ENCODE results near the gene DAP. TPM values are rescaled to one million over a fixed set of nuclear protein-coding genes. Genes with fewer than 3 reads are reported as not detected.
A peak's percentile ranks its signal among the peaks of the same experiment; 100 is the strongest.
"Not testable (repeated sequence)": the region's sequence is repeated elsewhere in the genome, so short reads cannot be mapped to it uniquely, and the experiment has no call there.

The DAP gene
- total RNA-seq, 4 donors from 2014 or later, result 47.8 to 57.3 (median 50.0) TPM

GRCh38 chr5:10792336-10792735, 31.3 kb upstream of the DAP start:
- DNase-seq (ENCODE audit: low spot score) (no peak), ATAC-seq (ENCODE audit: low FRiP score) (no peak)
- no peak for TF ChIP-seq CTCF (IDR thresholded peaks at IDR 0.05)

- DNase-seq (ENCODE audit: low spot score) (no peak), ATAC-seq (ENCODE audit: low FRiP score) (no peak)
- no peak for TF ChIP-seq CTCF (IDR thresholded peaks at IDR 0.05)
These were observed 28.7 kb upstream of the DAP start for GRCh38 chr5:10789726-10790125.

GRCh38 chr5:10789021-10789420, 28.0 kb upstream of the DAP start:
- ATAC-seq (ENCODE audit: low FRiP score) (peak; percentile 92), DNase-seq (ENCODE audit: low spot score) (peak; percentile 56)
- no peak for TF ChIP-seq CTCF (IDR thresholded peaks at IDR 0.05)

- TF ChIP-seq CTCF (IDR thresholded peaks at IDR 0.05), result no peak
- DNase-seq (ENCODE audit: low spot score) (no peak), ATAC-seq (ENCODE audit: low FRiP score) (no peak)
These were observed 27.3 kb upstream of the DAP start for GRCh38 chr5:10788358-10788757.

- ATAC-seq (ENCODE audit: low FRiP score) (no peak), DNase-seq (ENCODE audit: low spot score) (no peak)
- no peak for TF ChIP-seq CTCF (IDR thresholded peaks at IDR 0.05)
These were observed 25.8 kb upstream of the DAP start for GRCh38 chr5:10786835-10787234.

- ATAC-seq (ENCODE audit: low FRiP score), result not testable (repeated sequence)
These were observed 19.2 kb upstream of the DAP start for GRCh38 chr5:10780208-10780607.

GRCh38 chr5:10779592-10779991, 18.6 kb upstream of the DAP start:
- DNase-seq (ENCODE audit: low spot score), result no peak
- no peak for ATAC-seq (ENCODE audit: low FRiP score)
- no peak for TF ChIP-seq CTCF (IDR thresholded peaks at IDR 0.05)

More at GRCh38 chr5:10780208-10780607, 19.2 kb upstream of the DAP start:
- DNase-seq (ENCODE audit: low spot score), result not testable (repeated sequence)
